Measurements from ENCODE around the gene CCDC91. TPM values are rescaled to one million over a fixed set of nuclear protein-coding genes. Genes with fewer than 3 reads are reported as not detected.

The CCDC91 gene
- total RNA-seq, 1 donor from 2014 or later, result 30.2 TPM

DNA sequence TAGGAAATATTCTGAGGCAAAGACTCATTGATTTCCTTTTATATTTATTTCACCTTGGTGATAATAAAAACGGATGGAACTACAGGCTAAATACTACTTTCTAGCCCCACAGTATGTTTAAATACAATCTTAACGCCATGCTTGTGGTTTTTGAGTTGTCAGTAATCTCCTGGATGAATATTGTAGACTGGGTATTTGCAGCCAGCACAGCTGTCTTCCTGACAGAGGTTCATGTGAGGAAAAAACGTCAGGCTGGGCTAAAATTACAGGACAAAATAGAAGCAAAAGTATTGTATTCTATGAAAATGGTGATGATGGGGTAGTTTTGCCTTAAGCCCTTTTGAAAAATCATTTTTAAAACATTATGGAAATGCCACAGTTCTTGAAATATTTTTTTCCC lies 140.9 kb downstream of the CCDC91 start:
- Histone ChIP-seq H3K27ac (no peak overlapping the region), H3K4me1 (no peaks in the 10 kb centered on the region), H3K9me3 (no peaks in the 10 kb centered on the region), H3K4me3 (no peak overlapping the region), H3K27me3 (ENCODE audit: low read depth) (no peaks in the 10 kb centered on the region), H3K36me3 (no peaks in the 10 kb centered on the region)
- intact Hi-C loops (cut with DNase I), result no loop called here
- DNase-seq, result no peak
- ATAC-seq, result no peak
- TF ChIP-seq, protein P1, sequence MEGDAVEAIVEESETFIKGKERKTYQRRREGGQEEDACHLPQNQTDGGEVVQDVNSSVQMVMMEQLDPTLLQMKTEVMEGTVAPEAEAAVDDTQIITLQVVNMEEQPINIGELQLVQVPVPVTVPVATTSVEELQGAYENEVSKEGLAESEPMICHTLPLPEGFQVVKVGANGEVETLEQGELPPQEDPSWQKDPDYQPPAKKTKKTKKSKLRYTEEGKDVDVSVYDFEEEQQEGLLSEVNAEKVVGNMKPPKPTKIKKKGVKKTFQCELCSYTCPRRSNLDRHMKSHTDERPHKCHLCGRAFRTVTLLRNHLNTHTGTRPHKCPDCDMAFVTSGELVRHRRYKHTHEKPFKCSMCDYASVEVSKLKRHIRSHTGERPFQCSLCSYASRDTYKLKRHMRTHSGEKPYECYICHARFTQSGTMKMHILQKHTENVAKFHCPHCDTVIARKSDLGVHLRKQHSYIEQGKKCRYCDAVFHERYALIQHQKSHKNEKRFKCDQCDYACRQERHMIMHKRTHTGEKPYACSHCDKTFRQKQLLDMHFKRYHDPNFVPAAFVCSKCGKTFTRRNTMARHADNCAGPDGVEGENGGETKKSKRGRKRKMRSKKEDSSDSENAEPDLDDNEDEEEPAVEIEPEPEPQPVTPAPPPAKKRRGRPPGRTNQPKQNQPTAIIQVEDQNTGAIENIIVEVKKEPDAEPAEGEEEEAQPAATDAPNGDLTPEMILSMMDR (IDR thresholded peaks at IDR 0.05), result no peak

DNA sequence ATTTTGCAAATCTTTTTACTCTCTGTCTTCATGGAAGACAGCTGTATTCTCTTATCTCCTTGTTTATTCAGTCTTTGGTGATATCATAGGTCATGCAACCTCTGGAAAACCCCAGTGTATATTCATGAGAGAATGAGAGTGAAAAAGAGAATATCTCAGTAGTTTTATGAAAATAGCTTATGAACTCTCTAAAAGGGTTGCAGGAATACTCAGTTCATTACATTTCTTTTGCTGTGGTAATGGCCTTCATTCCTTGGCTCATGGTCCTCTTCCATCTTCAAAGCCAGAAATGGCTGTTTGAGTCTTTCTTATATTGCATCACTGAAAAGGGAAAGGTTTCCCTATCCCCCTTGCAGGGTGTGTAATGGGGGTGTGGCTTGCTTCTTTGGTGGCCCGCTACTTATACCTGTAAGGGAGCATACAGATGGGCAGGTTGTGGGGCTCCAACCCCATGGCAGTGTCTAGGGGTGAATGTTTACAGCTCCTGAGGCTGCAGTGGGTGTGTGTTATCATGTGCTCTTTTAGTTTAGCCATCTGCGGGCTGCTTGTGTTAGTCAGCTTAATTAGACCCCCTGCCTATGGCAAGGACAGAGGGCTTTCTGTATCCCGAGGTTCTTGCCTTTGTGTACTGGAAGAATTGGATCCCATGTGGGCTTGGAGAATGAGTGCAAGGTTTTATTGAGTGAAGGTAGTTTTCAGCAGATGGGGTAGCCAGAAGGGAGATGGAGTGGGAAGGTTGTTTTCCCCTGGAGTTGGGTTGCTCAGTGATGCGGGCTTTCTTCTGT lies 150.2 kb downstream of the CCDC91 start:
- Histone ChIP-seq H3K4me3 (no peak overlapping the region), H3K9me3 (no peaks in the 10 kb centered on the region), H3K4me1 (no peaks in the 10 kb centered on the region), H3K27ac (no peak overlapping the region), H3K36me3 (no peaks in the 10 kb centered on the region), H3K27me3 (ENCODE audit: low read depth) (no peaks in the 10 kb centered on the region)
- DNase-seq (no peak), ATAC-seq (no peak)
- TF ChIP-seq, protein P1 (IDR thresholded peaks at IDR 0.05), result no peak
- intact Hi-C loops (cut with DNase I), result no loop called here

DNA sequence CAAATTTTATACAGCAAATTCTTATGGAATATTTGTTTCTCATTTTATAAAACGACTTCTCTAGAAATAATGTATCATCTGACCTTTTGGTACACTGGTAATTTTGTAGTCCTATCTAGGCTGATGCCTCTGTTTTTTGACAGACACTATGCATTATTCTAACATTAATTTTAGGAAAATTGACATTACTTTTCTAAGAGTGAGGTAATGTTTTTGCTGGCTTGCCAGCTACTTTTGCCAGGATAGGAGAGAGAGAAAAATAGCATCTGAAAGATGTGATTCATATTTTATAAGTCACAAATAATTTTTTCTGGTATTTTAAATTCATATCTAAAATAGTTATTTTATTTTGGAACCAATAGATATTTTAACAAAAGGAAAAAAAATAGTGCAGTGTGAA lies 153.5 kb downstream of the CCDC91 start:
- H3K27me3 ChIP-seq (ENCODE audit: low read depth), result no peaks in the 10 kb centered on the region
- no peaks in the 10 kb centered on the region for H3K36me3 ChIP-seq
- H3K9me3 ChIP-seq, result no peaks in the 10 kb centered on the region
- no peak for ATAC-seq
- H3K4me1 ChIP-seq, result no peaks in the 10 kb centered on the region
- intact Hi-C loops (cut with DNase I), result no loop called here
- TF ChIP-seq, protein P1 (IDR thresholded peaks at IDR 0.05), result no peak
- H3K4me3 ChIP-seq, result no peak overlapping the region
- DNase-seq, result no peak
- H3K27ac ChIP-seq, result no peak overlapping the region

DNA sequence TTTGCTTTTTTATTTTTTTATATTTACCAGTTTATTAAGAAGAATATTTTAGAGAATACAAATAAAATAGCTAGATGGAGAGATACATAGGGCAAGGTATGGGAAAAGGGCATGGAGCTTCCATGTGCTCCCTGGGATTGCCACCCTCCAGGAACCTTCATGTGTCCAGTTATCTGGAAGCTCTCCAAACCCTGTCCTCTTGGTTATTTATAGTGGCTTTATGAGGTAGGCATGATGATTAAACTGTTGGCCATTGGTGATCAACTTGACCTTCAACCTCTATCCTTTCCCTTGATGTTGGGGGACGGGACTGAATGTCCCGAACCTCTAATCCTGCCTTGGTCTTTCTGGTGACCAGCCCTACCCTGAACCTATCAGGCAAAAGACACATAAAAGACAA lies 156.3 kb downstream of the CCDC91 start:
- Histone ChIP-seq H3K27ac (no peak overlapping the region), H3K9me3 (no peaks in the 10 kb centered on the region), H3K4me3 (no peak overlapping the region), H3K27me3 (ENCODE audit: low read depth) (no peaks in the 10 kb centered on the region), H3K4me1 (no peaks in the 10 kb centered on the region), H3K36me3 (no peaks in the 10 kb centered on the region)
- DNase-seq (no peak), ATAC-seq (no peak)
- TF ChIP-seq, protein P1 (IDR thresholded peaks at IDR 0.05), result no peak
- intact Hi-C loops (cut with DNase I), result no loop called here

DNA sequence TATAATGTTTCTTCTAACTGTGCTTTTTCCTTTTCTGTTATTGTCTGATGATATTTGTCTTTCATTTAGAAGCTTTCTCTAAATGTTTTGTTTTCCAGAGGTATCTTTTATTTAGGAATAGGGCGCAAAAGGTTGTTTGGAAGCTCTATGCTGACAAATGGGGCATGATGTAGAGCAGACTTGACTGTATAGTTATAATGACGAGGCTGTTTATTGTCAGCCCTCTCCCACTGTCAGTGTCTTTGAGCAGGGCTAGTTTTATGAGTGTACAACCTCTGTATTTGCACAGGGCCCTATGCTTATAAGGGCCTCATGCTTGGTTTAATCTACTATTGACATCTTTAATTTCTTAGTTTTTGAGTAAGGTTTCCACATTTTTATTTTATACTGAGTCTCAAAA lies 158.9 kb downstream of the CCDC91 start:
- H3K4me1 ChIP-seq, result no peaks in the 10 kb centered on the region
- no peak overlapping the region for H3K4me3 ChIP-seq
- ATAC-seq (no peak), DNase-seq (no peak)
- no peak overlapping the region for H3K27ac ChIP-seq
- TF ChIP-seq, protein P1 (IDR thresholded peaks at IDR 0.05), result no peak
- H3K9me3 ChIP-seq, result no peaks in the 10 kb centered on the region
- intact Hi-C loops (cut with DNase I), result no loop called here
- H3K36me3 ChIP-seq, result no peaks in the 10 kb centered on the region
- H3K27me3 ChIP-seq (ENCODE audit: low read depth), result no peaks in the 10 kb centered on the region
